Endothelial cell of umbilical vein (primary cell): Measurements from ENCODE around the gene IFT57. TPM values are rescaled to one million over a fixed set of nuclear protein-coding genes. Genes with fewer than 3 reads are reported as not detected.

Experiments used
- BruUV-seq: library from RNA; stranded (reverse); fragments of 400-500 nt; replicated peaks from 2 replicates; lab custom pipeline; 2021; lab: Mats Ljungman, UMichigan
- CTCF ChIA-PET: fragments of 300-600, 350-600 bp; sonication (Branson Sonifier 250); formaldehyde crosslinking; loops from one replicate; lab custom pipeline; 2021; ENCODE audit warnings: antibody characterized with exemption, inconsistent platforms; lab: Charles Lee
- POLR2A ChIA-PET: fragments of 300-600, 350-600 bp; sonication (Branson Sonifier 250); formaldehyde crosslinking; loops from one replicate; lab custom pipeline; 2021; ENCODE audit warnings: antibody characterized with exemption, inconsistent platforms; lab: Charles Lee
- DNase-seq: peaks from one replicate; pipeline ENCODE4 v3.0.0-alpha.2; 2011; ENCODE audit warnings: low read depth, low spot score
- FAIRE-seq: peaks from 2 replicates; lab custom pipeline; 2011; peaks lifted over from hg19 to GRCh38; lab: Jason Lieb, UNC
- H2AFZ ChIP-seq: 2 replicates; pipeline ENCODE4 v1.6.0; 2012; ENCODE audit warnings: low read depth, low read length, control low read depth, inconsistent platforms
- H3K27ac ChIP-seq: 2 replicates; pipeline ENCODE4 v1.5.1; 2011; ENCODE audit warnings: low read depth, mild to moderate bottlenecking, control low read depth, low read length, moderate library complexity; ENCODE audit not compliant: insufficient read depth
- H3K27me3 ChIP-seq, 2 experiments: 2 replicates each; pipeline versions ENCODE4 v1.6.0 to v1.6.1; 2011; ENCODE audit warnings: low read length in 2 of 2, mixed read lengths in 1 of 2; ENCODE audit not compliant: control insufficient read depth in 2 of 2, insufficient read depth in 2 of 2
- H3K36me3 ChIP-seq, 2 experiments: 2 replicates in 1 of 2; 3 replicates in 1 of 2; pipeline ENCODE4 v1.5.1; 2011; ENCODE audit warnings: low read length in 2 of 2, mild to moderate bottlenecking in 1 of 2, moderate library complexity in 1 of 2; ENCODE audit not compliant: control insufficient read depth in 2 of 2, insufficient read depth in 2 of 2; ENCODE audit errors: extremely low read depth in 1 of 2
- H3K4me1 ChIP-seq: 3 replicates; pipeline ENCODE4 v1.5.1; 2011; ENCODE audit warnings: mild to moderate bottlenecking, low read length; ENCODE audit not compliant: control insufficient read depth, insufficient read depth; ENCODE audit errors: extremely low read depth
- H3K4me2 ChIP-seq: 2 replicates; pipeline ENCODE4 v1.6.1; 2011; ENCODE audit warnings: low read length, control low read depth, mixed read lengths; ENCODE audit not compliant: insufficient read depth
- H3K4me3 ChIP-seq, 3 experiments: fragments of 200-600 bp in 1 of 3; sonication (generic), shearing (Covaris generic) in 1 of 3; replicated peaks in 1 of 3; 2 replicates each; pipeline ENCODE4 v1.5.1; 2011 to 2016; ENCODE audit warnings: control low read depth in 3 of 3, low read length in 3 of 3, mild to moderate bottlenecking in 2 of 3, inconsistent platforms in 1 of 3, low read depth in 1 of 3, moderate library complexity in 1 of 3; ENCODE audit not compliant: insufficient read depth in 1 of 3
- H3K79me2 ChIP-seq: 2 replicates; pipeline ENCODE4 v1.6.0; 2012; ENCODE audit warnings: low read length, inconsistent platforms; ENCODE audit not compliant: control insufficient read depth, insufficient read depth
- H3K9ac ChIP-seq: replicated peaks from 2 replicates; pipeline ENCODE3; 2011; ENCODE audit warnings: low read length, control low read depth; ENCODE audit not compliant: insufficient read depth; ENCODE audit errors: extremely low read depth
- H3K9me1 ChIP-seq: replicated peaks from 3 replicates; pipeline ENCODE4 v1.6.0; 2011; ENCODE audit warnings: mild to moderate bottlenecking, low read length; ENCODE audit not compliant: control insufficient read depth, insufficient read depth; ENCODE audit errors: extremely low read depth
- H3K9me3 ChIP-seq: replicated peaks from 2 replicates; pipeline ENCODE4 v1.5.1; 2012; ENCODE audit warnings: low read length, inconsistent platforms; ENCODE audit not compliant: control insufficient read depth, insufficient read depth
- H4K20me1 ChIP-seq: replicated peaks from 2 replicates; pipeline ENCODE3; 2011; ENCODE audit warnings: mild to moderate bottlenecking, low read length; ENCODE audit not compliant: control insufficient read depth, insufficient read depth; ENCODE audit errors: extremely low read depth
- CTCF ChIP-seq, 2 donors: IDR thresholded peaks; 1 replicate in 1 of 2; 2 replicates in 1 of 2; pipeline ENCODE4 v1.5.1; 2011; ENCODE audit warnings: low read length in 2 of 2, mild to moderate bottlenecking in 2 of 2, moderate library complexity in 2 of 2, control low read depth in 1 of 2, inconsistent platforms in 1 of 2, low read depth in 1 of 2; ENCODE audit not compliant: insufficient read depth in 1 of 2; ENCODE audit errors: extremely low read depth in 1 of 2
- EZH2 ChIP-seq: IDR thresholded peaks from 2 replicates; pipeline ENCODE4 v1.6.1; 2012; ENCODE audit warnings: borderline replicate concordance, low read depth, mild to moderate bottlenecking, moderate library complexity, low read length, inconsistent platforms; ENCODE audit not compliant: severe bottlenecking
- FOS ChIP-seq: IDR thresholded peaks from 2 replicates; pipeline ENCODE4 v1.6.1; 2011; ENCODE audit warnings: mild to moderate bottlenecking, low read length, moderate library complexity, borderline replicate concordance; ENCODE audit not compliant: insufficient read depth
- GATA2 ChIP-seq: IDR thresholded peaks from 2 replicates; pipeline ENCODE4 v1.7.0; 2011; ENCODE audit warnings: low read depth, mild to moderate bottlenecking, moderate library complexity, mixed read lengths, low read length; ENCODE audit not compliant: insufficient read length, insufficient read depth
- JUN ChIP-seq: IDR thresholded peaks from 2 replicates; pipeline ENCODE4 v1.6.1; 2011; ENCODE audit warnings: borderline replicate concordance, low read depth; ENCODE audit not compliant: insufficient read length, insufficient read depth
- MAX ChIP-seq: IDR thresholded peaks from 2 replicates; pipeline ENCODE4 v1.6.1; 2011; ENCODE audit not compliant: insufficient read depth, insufficient read length
- MYC ChIP-seq: IDR thresholded peaks from one replicate; pipeline ENCODE4 v1.6.1; 2011; ENCODE audit warnings: mild to moderate bottlenecking, low read depth, low read length
- POLR2A ChIP-seq: IDR thresholded peaks from 2 replicates; pipeline ENCODE4 v1.6.1; 2012; ENCODE audit warnings: low read depth, mild to moderate bottlenecking, control low read depth, low read length
- POLR2AphosphoS5 ChIP-seq: IDR thresholded peaks from 2 replicates; pipeline ENCODE4 v1.6.1; 2012; ENCODE audit warnings: low read depth, mild to moderate bottlenecking, control low read depth, low read length, moderate library complexity; ENCODE audit not compliant: insufficient read depth
- dilution Hi-C: fragments of 300-500 bp; cut with MboI; formaldehyde crosslinking; loops from one replicate; pipeline ENCODE4 v1.15.0; 2019; ENCODE audit warnings: low sequenced_read_pairs; ENCODE audit not compliant: extremely low pct_ligation_motif_present
- intact Hi-C: fragments of 100-400 bp; cut with micrococcal nuclease; formaldehyde crosslinking; loops from one replicate; pipeline ENCODE4 v1.10.0; 2022
- polyA plus RNA-seq, 4 experiments: library from polyadenylated mRNA; depleted of rRNA in 3 of 4; stranded (reverse) in 3 of 4; unstranded in 1 of 4; fragments of >200 nt; gene quantifications; 2 replicates each; pipeline versions ENCODE4 v1.2.1 to v1.2.3, GENCODE V29; 2011 to 2012; ENCODE audit warnings: missing spikeins in 1 of 4
- total RNA-seq: library from RNA; stranded (reverse); gene quantifications from 2 replicates; pipeline ENCODE4 v1.2.3, GENCODE V29; 2021

Gene IFT57
- total and polyA plus RNA-seq, 2 donors (not counting 3 experiments of a cell fraction or from before 2014, with no cell fraction given): 15.2 to 25.1 TPM

- H3K4me3 ChIP-seq: no peak overlapping the region
- no peak overlapping the region for H2AFZ ChIP-seq
- no peak overlapping the region for H3K27ac ChIP-seq
- DNase-seq (no peak), FAIRE-seq (no peak)
- H3K79me2 ChIP-seq: no peaks in the 10 kb centered on the region
- no peaks in the 10 kb centered on the region for H3K9me3 ChIP-seq
- BruUV-seq: no TSS peak
- peaks cover 13% of the 10 kb centered on the region for H3K4me1 ChIP-seq
- intact Hi-C loops: no loop called here
- ChIA-PET POLR2A (no interaction called here), CTCF (interaction anchor here (1.1 kb wide), 1 partner anchor 24 kb away, joined by 4 read pairs; no protein-coding TSS in a partner anchor)
- H3K36me3 ChIP-seq: no peaks in the 10 kb centered on the region
- dilution Hi-C loops: no loop called here
- no peak for TF ChIP-seq POLR2A
- TF ChIP-seq POLR2AphosphoS5: no peak
- TF ChIP-seq MYC: no peak
- TF ChIP-seq GATA2: no peak
- TF ChIP-seq EZH2: no peak
- TF ChIP-seq FOS: no peak
- no peak for TF ChIP-seq CTCF (IDR thresholded peaks at IDR 0.05; ENCODE audit: extremely low read depth in 1 of 2, insufficient read depth in 1 of 2, low read depth in 1 of 2, low read length in 2 of 2)
- TF ChIP-seq JUN: no peak
- no peak for TF ChIP-seq MAX
- no peaks in the 10 kb centered on the region for H3K27me3 ChIP-seq
- H3K9ac ChIP-seq: no peak overlapping the region
- H3K4me2 ChIP-seq: no peak overlapping the region
- no peaks in the 10 kb centered on the region for H4K20me1 ChIP-seq
- no peaks in the 10 kb centered on the region for H3K9me1 ChIP-seq
These were observed 85.4 kb downstream of the IFT57 start for GRCh38 chr3:108136561-108137459.
